GM19023 (cell line): ENCODE results near the gene CAPN5.

ENCODE experiments used
- ATAC-seq: cut with Tn5 transposase; IDR thresholded peaks from one replicate; pipeline ENCODE4 v1.9.1; 2021; ENCODE audit warnings: mild to moderate bottlenecking, moderate library complexity; ENCODE audit not compliant: unreplicated experiment

Gene CAPN5

DNA sequence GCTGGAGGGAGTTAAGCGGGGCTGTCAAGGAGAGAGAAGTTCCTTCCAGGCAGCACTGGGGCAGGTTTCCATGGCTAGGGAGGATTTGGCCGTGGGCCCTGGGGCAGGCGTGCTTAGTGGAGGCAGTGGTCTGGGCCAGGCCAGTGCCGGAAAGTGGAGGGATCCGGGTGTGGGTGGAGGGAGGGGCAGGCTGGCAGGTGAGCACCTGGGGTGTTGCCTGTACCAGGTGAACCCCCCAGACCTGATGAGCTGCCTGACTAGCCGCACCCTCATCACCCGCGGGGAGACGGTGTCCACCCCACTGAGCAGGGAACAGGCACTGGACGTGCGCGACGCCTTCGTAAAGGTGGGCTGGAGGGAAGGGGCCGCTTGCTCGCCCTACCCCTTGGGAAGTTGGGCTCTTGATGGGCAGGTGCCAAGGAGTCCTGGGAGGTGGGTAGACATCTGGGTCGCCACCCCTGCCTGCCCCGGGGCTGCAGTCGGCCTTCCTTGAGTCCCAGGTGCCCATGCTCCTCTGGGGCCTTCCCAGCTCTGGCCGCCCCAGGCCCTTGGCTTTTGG lies 93.2 kb downstream of the CAPN5 start:
- no peak for ATAC-seq

DNA sequence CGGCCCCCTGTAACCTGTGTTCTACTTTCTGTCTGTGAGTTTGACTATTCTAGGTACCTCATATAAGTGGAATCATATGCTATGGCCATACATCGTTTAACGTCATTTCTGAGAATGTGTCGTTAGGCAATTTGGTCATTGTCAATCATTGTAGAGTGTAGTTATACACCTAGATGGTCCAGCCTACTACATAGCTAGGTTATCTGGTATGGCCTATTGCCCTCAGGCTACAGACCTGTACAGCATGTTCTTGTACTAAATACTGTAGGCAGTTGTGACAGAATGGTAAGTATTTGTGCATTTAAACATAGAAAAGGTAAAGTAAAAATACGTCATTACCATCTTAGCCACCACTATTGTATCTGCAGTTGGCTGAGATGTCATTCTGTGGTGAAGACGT lies 96.5 kb downstream of the CAPN5 start:
- no peak for ATAC-seq

DNA sequence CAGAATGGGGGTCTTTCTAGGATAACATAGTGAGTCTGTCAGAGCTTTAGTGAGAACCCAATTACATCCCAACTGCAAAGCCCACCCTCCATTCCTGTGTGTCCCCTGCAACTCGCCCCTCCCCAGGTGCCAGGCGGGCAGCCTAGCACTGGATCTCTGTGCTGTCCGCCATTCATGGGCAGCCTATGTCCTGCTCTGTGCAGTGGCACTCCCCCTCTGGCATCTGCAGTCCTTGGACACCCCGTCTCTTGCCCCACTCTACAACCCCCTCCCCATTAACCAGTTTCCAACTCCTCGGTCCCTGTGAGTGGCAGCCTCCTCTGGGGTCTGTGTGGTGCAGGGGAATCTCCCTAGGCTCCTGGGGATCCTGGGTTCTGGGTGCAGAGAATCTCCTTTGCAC lies 98.3 kb downstream of the CAPN5 start:
- no peak for ATAC-seq

DNA sequence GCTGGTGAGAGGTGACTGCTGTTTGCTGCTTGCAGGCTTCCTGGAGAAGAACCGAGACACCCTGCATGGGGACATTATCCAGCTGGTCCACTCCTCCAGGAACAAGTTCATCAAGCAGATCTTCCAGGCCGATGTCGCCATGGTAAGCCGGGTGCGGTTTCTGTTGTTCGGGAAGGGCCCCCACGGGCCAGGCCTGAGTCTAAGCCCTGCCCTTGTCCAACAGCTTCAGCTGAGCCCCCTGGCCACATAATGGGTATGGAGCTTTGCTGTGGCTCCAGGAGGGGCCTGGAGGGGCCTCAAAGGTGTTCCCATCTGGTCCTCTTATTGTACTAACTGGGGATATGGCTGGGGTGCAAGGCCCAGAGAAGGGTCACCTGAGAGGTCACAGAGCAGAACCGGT lies 99.2 kb downstream of the CAPN5 start:
- ATAC-seq: no peak

DNA sequence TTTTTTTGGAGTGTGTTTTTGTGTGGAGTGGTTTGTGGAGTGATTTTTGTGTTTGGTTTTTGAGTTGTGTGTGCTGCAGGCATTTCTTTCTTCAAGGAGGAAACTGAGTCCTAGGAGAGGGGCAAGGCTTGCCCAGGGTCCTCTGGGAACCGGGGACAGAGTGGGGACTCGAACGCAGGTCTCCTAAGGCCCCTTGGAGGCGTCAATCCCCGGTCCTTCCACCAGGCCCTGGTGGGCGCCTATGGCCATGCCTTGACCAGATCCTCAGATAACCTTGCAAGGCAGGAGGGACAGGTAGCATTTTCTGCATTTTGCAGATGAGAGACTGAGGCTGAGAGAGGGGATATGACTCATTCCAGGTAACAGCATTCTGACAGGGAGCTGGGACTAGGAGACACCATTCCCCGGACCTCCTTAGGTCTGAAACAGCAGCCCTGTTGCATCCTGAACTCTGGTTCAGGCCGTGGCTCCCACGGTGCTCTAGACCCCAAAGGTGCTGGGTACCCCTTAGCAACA lies 100.4 kb downstream of the CAPN5 start:
- no peak for ATAC-seq

DNA sequence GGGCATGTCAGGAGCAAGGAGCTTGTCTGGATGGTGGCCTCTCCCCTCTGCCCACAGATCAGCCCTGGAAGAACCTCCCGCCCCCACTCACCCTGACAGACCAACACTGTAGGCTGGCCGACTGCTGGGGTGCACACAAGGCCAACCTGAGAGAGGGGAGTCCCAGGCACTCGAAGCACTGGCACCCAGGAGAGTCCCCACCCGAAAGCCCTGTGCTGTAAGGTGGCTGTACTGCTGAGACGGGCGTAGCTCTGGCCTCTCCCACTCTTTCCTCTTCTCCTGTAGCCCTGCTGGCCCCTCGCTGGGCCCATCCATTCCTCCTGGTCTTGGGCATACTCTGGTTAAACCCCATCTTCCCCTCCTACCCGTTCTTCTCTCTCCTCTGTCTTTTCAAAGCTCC lies 101.0 kb downstream of the CAPN5 start:
- ATAC-seq: no peak

DNA sequence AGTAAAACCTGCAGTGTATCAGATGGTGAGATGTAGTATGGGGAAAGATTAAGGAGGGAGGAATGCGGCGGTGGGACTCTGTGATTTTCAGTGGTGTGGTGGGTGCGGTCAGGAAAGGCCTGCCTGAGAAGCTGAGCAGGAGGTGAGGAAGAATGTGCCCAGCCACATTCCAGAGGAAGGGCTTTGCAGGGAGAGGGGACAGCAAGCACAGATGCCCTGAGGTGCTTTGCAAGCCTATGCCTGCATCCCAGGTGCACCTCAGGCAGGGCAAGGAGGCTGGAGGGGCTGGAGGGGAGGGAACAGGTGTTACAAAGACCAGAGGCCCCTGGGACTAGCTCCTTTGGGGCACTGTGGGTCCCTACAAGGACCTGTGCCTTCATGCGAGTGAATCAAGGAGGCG lies 103.3 kb downstream of the CAPN5 start:
- ATAC-seq: no peak

DNA sequence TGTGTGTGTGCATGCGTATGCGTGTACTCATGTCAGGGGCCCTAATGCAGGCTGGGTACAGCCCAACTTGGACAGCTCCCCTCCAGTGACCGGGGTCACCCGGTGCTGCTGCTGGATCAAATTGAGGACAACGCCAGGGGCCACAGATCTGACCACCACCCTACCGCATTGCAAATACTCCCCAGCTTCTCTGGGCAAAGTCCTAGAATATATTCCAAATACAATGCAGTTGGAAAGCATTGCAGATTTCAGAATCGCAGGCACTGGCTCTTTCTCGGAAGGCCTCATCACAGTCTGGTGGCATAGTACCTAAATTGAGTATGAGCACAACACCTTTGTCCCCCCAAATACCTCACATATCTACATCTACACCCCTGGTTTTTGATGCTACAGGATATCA lies 104.5 kb downstream of the CAPN5 start:
- ATAC-seq: no peak

DNA sequence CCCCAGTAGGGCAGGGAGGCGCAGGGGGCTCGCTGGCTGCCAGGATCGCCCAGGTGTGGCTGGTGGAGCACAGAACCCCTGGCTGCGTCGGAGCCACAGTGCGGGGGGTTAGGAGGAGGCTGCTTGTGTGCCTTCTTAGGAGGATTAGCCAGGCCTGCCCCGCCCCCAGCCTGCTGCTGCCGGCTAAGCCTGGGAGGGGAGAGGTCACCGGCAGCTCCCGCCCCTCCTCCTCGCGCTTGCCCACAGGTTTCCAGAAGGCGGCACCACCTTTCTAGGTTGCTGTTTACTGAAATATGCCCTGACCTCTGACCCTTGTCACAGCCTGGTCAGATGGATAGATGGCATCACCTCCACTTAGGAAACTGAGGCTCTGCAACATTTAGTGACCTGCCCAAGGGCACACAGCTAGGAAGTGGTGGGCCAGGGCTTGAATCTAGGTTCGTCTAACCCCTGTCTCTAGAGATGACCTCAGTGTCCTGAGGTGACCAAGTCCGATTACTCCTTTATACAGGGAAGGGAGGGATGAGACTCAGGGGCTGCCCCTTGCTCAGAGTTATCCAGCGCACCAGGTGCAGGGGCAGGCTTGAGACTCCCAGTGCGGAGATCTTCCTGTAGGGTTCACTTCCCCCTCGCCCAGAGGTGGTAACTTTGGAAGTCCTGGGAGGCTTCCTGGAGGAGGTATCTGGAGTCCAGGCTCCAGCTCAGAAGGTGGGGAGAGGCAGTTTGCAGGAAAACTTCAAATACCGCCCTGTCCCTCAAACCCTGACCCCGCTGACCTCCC lies 105.3 kb downstream of the CAPN5 start:
- ATAC-seq: no peak

DNA sequence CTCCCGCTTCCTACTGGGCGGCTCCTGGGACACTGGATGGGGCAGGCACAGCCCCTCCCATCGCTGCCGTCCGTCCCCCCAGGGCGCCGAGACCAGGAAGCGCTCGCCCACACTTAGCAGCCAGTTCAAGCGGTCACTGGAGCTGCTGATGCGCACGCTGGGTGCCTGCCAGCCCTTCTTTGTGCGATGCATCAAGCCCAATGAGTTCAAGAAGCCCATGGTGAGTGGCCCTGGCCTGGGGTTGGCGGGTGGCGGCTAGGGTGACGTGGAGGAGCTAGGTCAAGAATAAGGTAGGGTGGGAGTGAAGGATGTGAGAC lies 105.9 kb downstream of the CAPN5 start:
- no peak for ATAC-seq

DNA sequence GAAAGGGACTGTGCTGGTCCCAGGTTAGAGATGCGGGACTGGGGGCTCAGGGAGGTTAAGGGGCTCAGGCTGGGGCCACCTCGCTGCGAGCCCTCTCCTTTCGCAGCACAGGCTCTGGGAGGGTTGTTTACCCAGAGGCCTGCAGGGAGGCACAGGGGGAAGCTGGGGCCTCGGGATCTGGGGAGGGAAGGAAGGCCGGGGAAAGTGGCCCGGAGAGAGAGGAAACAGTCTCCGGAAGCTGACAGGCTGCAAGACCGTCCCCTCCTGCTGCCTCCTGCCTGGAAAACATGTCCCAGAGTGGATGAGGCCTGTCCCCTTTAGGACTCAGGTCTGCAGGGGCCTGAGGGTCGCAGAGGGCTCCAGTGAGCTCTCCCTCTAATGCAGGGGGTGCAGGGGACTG lies 106.7 kb downstream of the CAPN5 start:
- no peak for ATAC-seq

DNA sequence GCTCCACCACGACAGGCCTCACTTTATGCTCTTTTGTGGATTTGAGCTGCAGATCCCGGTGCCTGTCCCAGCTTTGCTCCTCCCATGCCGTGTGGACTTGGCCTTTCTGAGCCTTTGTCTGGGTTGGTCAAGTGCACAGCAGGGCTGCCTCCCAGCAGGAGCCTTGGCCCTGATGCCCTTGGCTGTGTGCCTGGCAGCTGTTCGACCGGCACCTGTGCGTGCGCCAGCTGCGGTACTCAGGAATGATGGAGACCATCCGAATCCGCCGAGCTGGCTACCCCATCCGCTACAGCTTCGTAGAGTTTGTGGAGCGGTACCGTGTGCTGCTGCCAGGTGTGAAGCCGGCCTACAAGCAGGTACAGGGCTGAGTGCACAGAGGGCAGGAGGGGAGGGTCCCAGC lies 107.8 kb downstream of the CAPN5 start:
- no peak for ATAC-seq

DNA sequence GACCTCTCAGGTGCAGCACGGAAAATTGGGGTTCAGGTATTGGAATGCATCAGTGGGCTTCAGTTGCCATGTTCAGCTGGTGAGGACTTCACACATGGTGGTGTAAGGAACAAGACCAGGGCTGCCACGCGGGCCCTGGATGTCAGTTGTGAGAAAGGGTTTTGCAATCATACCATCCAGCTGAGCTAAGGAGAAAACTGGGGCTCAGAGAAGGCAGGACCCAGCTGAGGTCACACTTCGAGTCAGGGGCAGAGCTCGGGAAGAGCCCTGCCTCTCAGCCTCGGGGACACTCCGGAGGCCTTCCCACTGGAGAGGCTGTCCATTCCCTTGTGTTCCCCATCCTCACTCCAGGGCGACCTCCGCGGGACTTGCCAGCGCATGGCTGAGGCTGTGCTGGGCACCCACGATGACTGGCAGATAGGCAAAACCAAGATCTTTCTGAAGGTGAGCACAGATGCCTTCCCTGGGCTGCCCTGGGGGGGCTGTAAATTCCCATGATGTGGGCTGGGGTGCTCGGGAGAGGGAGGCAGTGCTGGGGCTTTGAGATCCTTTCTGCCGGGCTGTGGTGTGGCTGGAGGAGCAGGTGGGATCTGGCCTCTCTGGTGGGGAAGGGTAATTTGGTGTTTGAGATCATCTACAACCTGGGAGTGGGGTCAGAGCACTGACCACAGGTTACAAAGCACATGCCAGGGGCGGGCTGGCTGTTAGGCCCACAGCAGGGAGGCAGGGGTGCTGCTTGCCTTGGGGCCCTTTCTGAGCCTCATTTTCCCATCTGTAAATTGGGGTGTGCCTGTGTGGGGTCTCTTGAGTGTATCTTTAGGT lies 108.5 kb downstream of the CAPN5 start:
- ATAC-seq: no peak
